ENCODE data around the gene THSD4. TPM values are rescaled to one million over a fixed set of nuclear protein-coding genes. Genes with fewer than 3 reads are reported as not detected.

THSD4 gene
- polyA plus RNA-seq, 2 of the 4 experiments (the other 2 are of a cell fraction) = 15.8 to 40.7 TPM

DNA sequence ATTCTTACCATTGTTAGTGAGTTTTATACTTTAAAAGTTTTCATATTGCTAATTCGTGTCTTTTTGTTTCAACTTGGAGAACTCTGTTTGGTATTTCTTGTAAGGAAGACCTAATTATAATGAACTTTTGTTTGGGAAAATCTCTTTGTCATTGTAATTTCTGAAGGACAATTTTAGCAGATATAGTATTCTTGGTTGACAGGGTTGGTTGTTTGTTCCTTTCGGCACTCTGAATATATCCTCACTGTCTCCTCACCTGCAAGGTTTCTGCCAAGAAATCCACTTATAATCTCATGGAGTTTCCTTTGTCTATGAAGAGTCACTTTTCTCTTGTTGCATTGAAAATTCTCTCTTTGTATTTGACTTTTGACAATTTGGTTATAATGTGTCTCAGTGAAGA, 469.9 kb downstream of the THSD4 start:
- no peak overlapping the region for H3K4me2 ChIP-seq
- no peak overlapping the region for H3K27ac ChIP-seq
- POLR2A ChIA-PET = no interaction called here
- TF ChIP-seq TFCP2L1 (CRISPR knock-in tag; IDR thresholded peaks at IDR 0.05) (no peak), KDM5A (IDR thresholded peaks at IDR 0.05) (no peak), FOSL2 (IDR thresholded peaks at IDR 0.05) (no peak), FOSL2 (CRISPR knock-in tag; IDR thresholded peaks at IDR 0.05) (no peak), ZNF302 (CRISPR knock-in tag; IDR thresholded peaks at IDR 0.05) (no peak), EHF (CRISPR knock-in tag; IDR thresholded peaks at IDR 0.05) (no peak), MYC (IDR thresholded peaks at IDR 0.05; ENCODE audit: borderline replicate concordance, low read length) (no peak), ESRRA (IDR thresholded peaks at IDR 0.05; ENCODE audit: borderline replicate concordance, low read length) (no peak), EHMT2 (IDR thresholded peaks at IDR 0.05; ENCODE audit: low read depth) (no peak), CEBPB (IDR thresholded peaks at IDR 0.05) (no peak), PHF8 (IDR thresholded peaks at IDR 0.05; ENCODE audit: borderline replicate concordance, low read depth) (no peak), KDM1A (IDR thresholded peaks at IDR 0.05; ENCODE audit: low read depth) (no peak), CHD4 (IDR thresholded peaks at IDR 0.05; ENCODE audit: borderline replicate concordance) (no peak), NFE2L2 (conservative IDR thresholded peaks at IDR 0.05; ENCODE audit: low read length) (no peak), HDAC2 (IDR thresholded peaks at IDR 0.05) (no peak), GATA3 (IDR thresholded peaks at IDR 0.05; ENCODE audit: borderline replicate concordance) (no peak), RNF2 (IDR thresholded peaks at IDR 0.05; ENCODE audit: borderline replicate concordance, low read depth) (no peak)
- TF ChIP-seq, protein P1, sequence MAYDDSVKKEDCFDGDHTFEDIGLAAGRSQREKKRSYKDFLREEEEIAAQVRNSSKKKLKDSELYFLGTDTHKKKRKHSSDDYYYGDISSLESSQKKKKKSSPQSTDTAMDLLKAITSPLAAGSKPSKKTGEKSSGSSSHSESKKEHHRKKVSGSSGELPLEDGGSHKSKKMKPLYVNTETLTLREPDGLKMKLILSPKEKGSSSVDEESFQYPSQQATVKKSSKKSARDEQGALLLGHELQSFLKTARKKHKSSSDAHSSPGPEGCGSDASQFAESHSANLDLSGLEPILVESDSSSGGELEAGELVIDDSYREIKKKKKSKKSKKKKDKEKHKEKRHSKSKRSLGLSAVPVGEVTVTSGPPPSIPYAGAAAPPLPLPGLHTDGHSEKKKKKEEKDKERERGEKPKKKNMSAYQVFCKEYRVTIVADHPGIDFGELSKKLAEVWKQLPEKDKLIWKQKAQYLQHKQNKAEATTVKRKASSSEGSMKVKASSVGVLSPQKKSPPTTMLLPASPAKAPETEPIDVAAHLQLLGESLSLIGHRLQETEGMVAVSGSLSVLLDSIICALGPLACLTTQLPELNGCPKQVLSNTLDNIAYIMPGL (CRISPR knock-in tag; IDR thresholded peaks at IDR 0.05; ENCODE audit: borderline replicate concordance) = no peak
- TF ChIP-seq, protein P2, sequence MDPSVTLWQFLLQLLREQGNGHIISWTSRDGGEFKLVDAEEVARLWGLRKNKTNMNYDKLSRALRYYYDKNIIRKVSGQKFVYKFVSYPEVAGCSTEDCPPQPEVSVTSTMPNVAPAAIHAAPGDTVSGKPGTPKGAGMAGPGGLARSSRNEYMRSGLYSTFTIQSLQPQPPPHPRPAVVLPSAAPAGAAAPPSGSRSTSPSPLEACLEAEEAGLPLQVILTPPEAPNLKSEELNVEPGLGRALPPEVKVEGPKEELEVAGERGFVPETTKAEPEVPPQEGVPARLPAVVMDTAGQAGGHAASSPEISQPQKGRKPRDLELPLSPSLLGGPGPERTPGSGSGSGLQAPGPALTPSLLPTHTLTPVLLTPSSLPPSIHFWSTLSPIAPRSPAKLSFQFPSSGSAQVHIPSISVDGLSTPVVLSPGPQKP (IDR thresholded peaks at IDR 0.05; ENCODE audit: low read depth, low read length) = no peak
- no peak overlapping the region for H3K4me3 ChIP-seq
- no peak for FAIRE-seq
- peaks cover 13% of the 10 kb centered on the region for H3K4me1 ChIP-seq
- no peak for ATAC-seq
- H3K9me3 ChIP-seq = no peaks in the 10 kb centered on the region
- DNase-seq (ENCODE audit: low read depth in 1 of 2, low spot score in 1 of 2) = no peak
- CTCF ChIA-PET = interaction anchor here (0.6 kb wide), 1 partner anchor 61 kb away, joined by 3 read pairs; no protein-coding TSS in a partner anchor
- 65% methylated on average over 2 of the region's 2 CpGs for WGBS (ENCODE audit: missing lambda C conversion rate)

DNA sequence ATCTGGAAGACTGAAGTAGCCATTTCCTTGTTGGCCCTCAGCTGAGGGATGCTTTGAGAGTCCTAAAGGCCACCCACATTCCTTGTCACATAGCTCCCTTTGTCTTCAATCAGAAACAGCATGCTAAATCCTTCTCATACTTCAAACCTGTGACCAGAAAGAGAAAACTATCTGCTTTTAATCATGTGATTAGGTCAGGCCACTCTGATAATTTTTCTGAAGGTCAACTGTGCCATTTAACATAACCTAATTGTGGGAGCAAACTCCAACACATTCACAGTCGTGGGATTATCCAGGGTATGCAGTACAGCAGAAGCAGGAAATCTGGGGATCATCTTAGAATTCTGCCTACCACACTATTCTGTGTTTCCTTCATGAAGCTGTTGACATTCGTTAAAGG, 471.2 kb downstream of the THSD4 start:
- H3K9me3 ChIP-seq = no peaks in the 10 kb centered on the region
- WGBS (ENCODE audit: missing lambda C conversion rate) = 91% methylated on average over 2 of the region's 2 CpGs
- ChIA-PET CTCF (interaction anchor here (0.5 to 1.3 kb wide), 4 partner anchors 8 to 570 kb away, joined by 3 to 7 read pairs (median 4); no protein-coding TSS in a partner anchor), POLR2A (no interaction called here)
- H3K27ac ChIP-seq = no peak overlapping the region
- FAIRE-seq = no peak
- no peak overlapping the region for H3K4me2 ChIP-seq
- TF ChIP-seq, protein P3, sequence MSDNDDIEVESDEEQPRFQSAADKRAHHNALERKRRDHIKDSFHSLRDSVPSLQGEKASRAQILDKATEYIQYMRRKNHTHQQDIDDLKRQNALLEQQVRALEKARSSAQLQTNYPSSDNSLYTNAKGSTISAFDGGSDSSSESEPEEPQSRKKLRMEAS (IDR thresholded peaks at IDR 0.05) = no peak
- TF ChIP-seq ZSCAN20 (CRISPR knock-in tag; IDR thresholded peaks at IDR 0.05) = no peak
- no peak for TF ChIP-seq EHMT2 (IDR thresholded peaks at IDR 0.05; ENCODE audit: low read depth)
- TF ChIP-seq RNF2 (IDR thresholded peaks at IDR 0.05; ENCODE audit: borderline replicate concordance, low read depth) = no peak
- no peak for TF ChIP-seq JUNB (IDR thresholded peaks at IDR 0.05)
- TF ChIP-seq ZC3H11A (IDR thresholded peaks at IDR 0.05) = no peak
- TF ChIP-seq SMC3 (IDR thresholded peaks at IDR 0.05) = no peak
- TF ChIP-seq ESRRA (IDR thresholded peaks at IDR 0.05; ENCODE audit: borderline replicate concordance, low read length) = no peak
- TF ChIP-seq KDM1A (IDR thresholded peaks at IDR 0.05; ENCODE audit: low read depth) = no peak
- TF ChIP-seq, protein P1 (CRISPR knock-in tag; IDR thresholded peaks at IDR 0.05; ENCODE audit: borderline replicate concordance) = no peak
- no peak for TF ChIP-seq RAD21 (conservative IDR thresholded peaks at IDR 0.05 in 1 of 2, IDR thresholded peaks at IDR 0.05 in 1 of 2)
- no peak for TF ChIP-seq CBX2 (IDR thresholded peaks at IDR 0.05; ENCODE audit: borderline replicate concordance, low read depth)
- TF ChIP-seq, protein P4, sequence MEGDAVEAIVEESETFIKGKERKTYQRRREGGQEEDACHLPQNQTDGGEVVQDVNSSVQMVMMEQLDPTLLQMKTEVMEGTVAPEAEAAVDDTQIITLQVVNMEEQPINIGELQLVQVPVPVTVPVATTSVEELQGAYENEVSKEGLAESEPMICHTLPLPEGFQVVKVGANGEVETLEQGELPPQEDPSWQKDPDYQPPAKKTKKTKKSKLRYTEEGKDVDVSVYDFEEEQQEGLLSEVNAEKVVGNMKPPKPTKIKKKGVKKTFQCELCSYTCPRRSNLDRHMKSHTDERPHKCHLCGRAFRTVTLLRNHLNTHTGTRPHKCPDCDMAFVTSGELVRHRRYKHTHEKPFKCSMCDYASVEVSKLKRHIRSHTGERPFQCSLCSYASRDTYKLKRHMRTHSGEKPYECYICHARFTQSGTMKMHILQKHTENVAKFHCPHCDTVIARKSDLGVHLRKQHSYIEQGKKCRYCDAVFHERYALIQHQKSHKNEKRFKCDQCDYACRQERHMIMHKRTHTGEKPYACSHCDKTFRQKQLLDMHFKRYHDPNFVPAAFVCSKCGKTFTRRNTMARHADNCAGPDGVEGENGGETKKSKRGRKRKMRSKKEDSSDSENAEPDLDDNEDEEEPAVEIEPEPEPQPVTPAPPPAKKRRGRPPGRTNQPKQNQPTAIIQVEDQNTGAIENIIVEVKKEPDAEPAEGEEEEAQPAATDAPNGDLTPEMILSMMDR (IDR thresholded peaks at IDR 0.05) = no peak
- no peak for TF ChIP-seq MYC (IDR thresholded peaks at IDR 0.05; ENCODE audit: borderline replicate concordance, low read length)
- no peak overlapping the region for H3K4me3 ChIP-seq
- no peak for ATAC-seq
- DNase-seq (ENCODE audit: low read depth in 1 of 2, low spot score in 1 of 2) = no peak
- peaks cover 13% of the 10 kb centered on the region for H3K4me1 ChIP-seq

Measured in A549 (cell line).